BLaER1 treated with 17β-estradiol and CSF1 and Interleukin-3, amounts not matched to agents 10 nM and 100 nM (cell line): ENCODE measurements around the gene FRRS1L.

Source experiments
- H3K27ac ChIP-seq, 11 experiments: shearing (Covaris generic); formaldehyde crosslinking; 2 replicates each; pipeline ENCODE4 v1.8.1; 2022
- H3K27me3 ChIP-seq, 11 experiments: shearing (Covaris generic); formaldehyde crosslinking; 2 replicates each; pipeline ENCODE4 v1.8.1; 2022
- H3K36me3 ChIP-seq, 11 experiments: shearing (Covaris generic); formaldehyde crosslinking; 2 replicates each; pipeline ENCODE4 v1.8.1; 2022
- H3K4me1 ChIP-seq, 10 experiments: shearing (Covaris generic); formaldehyde crosslinking; 2 replicates each; pipeline ENCODE4 v1.8.1; 2022
- H3K4me2 ChIP-seq, 11 experiments: shearing (Covaris generic); formaldehyde crosslinking; 2 replicates each; pipeline ENCODE4 v1.8.1; 2022
- H3K4me3 ChIP-seq, 10 experiments: shearing (Covaris generic); formaldehyde crosslinking; 2 replicates each; pipeline ENCODE4 v1.8.1; 2022
- H3K9ac ChIP-seq, 11 experiments: shearing (Covaris generic); formaldehyde crosslinking; 2 replicates each; pipeline ENCODE4 v1.8.1; 2022
- H3K9me3 ChIP-seq, 11 experiments: shearing (Covaris generic); formaldehyde crosslinking; replicated peaks in 1 of 11; 2 replicates each; pipeline ENCODE4 v1.8.1; 2022
- H4K20me1 ChIP-seq, 11 experiments: shearing (Covaris generic); formaldehyde crosslinking; 2 replicates each; pipeline ENCODE4 v1.8.1; 2022
- Cebpa-rat ChIP-seq, 11 experiments: shearing (Covaris generic); IDR thresholded peaks; 2 replicates each; pipeline ENCODE4 v1.8.1; 2022

Gene FRRS1L

DNA sequence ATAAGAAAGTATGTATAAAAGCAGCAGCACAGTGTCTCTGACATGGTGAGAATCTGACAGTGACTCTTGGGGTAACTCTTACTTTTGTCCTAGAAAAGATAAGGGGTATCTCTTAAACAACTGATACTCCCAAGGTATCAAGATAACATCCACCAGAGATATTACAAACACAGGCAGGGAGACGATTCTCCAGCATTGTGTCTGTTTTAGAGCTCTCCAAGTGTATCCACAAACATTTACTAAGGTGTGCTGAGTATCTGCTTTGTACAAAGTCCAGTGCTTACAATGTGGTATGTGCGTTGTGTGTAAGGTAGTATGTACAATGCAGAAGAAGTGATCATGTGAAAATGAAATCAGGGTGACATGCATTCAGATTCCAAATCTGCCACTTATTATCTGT, 42.9 kb downstream of the FRRS1L start:
- H4K20me1 ChIP-seq: peaks cover 1 to 6% (median 4%) of the 10 kb centered on the region in 11 experiments; a peak in 19 of 22 replicates
- H3K4me3 ChIP-seq: no peak overlapping the region
- peak overlapping the region in 9 of 11 experiments; percentile 51 to 79 (median 71); a peak in 15 of 22 replicates for H3K4me2 ChIP-seq
- no peaks in the 10 kb centered on the region for H3K27me3 ChIP-seq
- H3K4me1 ChIP-seq: peaks cover 17 to 36% (median 29%) of the 10 kb centered on the region in 10 experiments
- no peaks in the 10 kb centered on the region for H3K36me3 ChIP-seq
- no peak for TF ChIP-seq Cebpa-rat (IDR thresholded peaks at IDR 0.05)
- no peaks in the 10 kb centered on the region for H3K9me3 ChIP-seq
- H3K27ac ChIP-seq: peak overlapping the region in 6 of 11 experiments; percentile 50 to 83 (median 78); a peak in 10 of 22 replicates
- peak overlapping the region in 3 of 11 experiments; percentile 62 to 67 (median 67); a peak in 3 of 22 replicates for H3K9ac ChIP-seq

DNA sequence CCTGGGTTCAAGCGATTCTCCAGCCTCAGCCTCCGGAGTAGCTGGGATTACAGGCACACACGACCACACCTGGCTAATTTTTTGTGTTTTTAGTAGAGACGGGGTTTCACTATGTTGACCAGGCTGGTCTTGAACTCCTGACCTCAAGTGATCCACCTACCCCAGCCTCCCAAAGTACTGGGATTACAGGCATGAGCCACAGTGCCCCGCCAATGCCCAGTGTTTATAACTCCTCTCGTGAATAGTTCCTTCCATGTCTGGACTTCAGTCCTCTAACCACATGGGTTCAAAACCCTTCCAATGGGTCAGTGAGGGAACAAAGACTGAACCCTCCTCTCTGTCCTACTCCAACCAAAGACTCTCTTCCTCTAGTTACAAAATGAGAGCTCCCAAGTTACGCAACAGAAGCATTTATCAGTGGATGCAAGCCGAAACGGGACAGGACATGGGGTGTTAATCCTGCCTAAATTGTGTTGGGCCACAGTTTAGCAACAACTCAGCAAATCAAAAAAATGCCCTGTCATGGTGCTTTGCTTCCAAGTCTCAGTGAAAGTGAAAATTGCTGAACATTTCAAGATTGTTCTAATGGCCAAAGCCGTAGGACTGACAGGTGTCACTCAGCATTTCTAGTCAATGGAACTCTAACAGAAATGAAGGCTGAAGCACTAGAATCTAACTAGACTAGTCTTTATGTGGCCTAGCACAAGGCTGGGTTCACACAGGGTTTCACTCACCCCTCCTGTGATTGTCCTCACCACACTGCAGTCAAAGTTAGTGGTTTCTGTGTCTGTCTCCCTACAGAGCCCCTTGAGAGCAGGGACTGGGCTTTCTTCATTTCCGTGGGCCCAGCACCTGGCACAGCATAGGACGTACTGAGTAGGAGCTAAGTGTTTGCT, 44.1 kb downstream of the FRRS1L start:
- H3K9ac ChIP-seq: peak overlapping the region in 8 of 11 experiments; percentile 29 to 67 (median 55); a peak in 14 of 22 replicates
- H3K27me3 ChIP-seq: no peaks in the 10 kb centered on the region
- peaks cover 13 to 17% (median 16%) of the 10 kb centered on the region in 11 experiments; a peak in 19 of 22 replicates for H4K20me1 ChIP-seq
- peak overlapping the region in 9 of 11 experiments; percentile 28 to 83 (median 68); a peak in 18 of 22 replicates for H3K27ac ChIP-seq
- no peak overlapping the region for H3K4me3 ChIP-seq
- no peaks in the 10 kb centered on the region for H3K9me3 ChIP-seq
- H3K4me1 ChIP-seq: peaks cover 26 to 42% (median 35%) of the 10 kb centered on the region in 10 experiments
- H3K4me2 ChIP-seq: peak overlapping the region; percentile 34 to 79 (median 67)
- peak in 8 of 11 experiments; percentile 50 to 87 (median 66); a peak in 13 of 22 replicates for TF ChIP-seq Cebpa-rat (IDR thresholded peaks at IDR 0.05)
- H3K36me3 ChIP-seq: no peaks in the 10 kb centered on the region

DNA sequence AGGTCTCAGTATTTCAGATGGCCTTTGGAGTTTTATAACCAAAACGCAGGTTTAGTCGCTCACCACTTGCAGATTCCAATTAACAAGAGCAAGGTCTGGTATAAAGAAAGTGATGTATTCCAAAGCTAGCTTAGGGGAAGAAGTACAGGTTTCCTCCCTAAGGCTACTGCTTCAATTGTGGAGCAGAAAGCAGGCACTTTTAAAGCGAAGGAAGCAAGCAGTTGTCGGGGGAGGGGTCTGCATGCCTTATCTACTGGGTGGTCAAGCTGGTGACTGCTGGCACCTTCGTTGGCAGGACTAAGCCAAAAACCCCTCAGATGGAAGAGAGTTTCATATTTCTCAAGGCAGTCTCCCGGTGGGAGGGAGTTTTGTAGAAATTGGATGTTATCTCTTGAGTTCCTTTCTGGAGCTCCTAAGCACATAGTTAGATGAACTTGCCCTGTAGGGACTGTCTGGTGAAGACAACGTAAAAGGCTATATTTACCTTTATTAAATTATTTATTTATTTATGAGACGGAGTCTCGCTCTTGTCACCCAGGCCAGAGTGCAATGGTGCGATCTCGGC, 45.7 kb downstream of the FRRS1L start:
- no peak for TF ChIP-seq Cebpa-rat (IDR thresholded peaks at IDR 0.05)
- peaks cover 0 to 13% (median 7%) of the 10 kb centered on the region in 11 experiments; a peak in 10 of 22 replicates for H3K36me3 ChIP-seq
- H3K9me3 ChIP-seq: no peaks in the 10 kb centered on the region
- peaks cover 40 to 59% (median 51%) of the 10 kb centered on the region in 10 experiments for H3K4me1 ChIP-seq
- peaks cover 25 to 34% (median 32%) of the 10 kb centered on the region in 11 experiments; a peak in 20 of 22 replicates for H4K20me1 ChIP-seq
- no peaks in the 10 kb centered on the region for H3K27me3 ChIP-seq
- H3K4me3 ChIP-seq: no peak overlapping the region
- H3K4me2 ChIP-seq: no peak overlapping the region
- H3K9ac ChIP-seq: no peak overlapping the region
- H3K27ac ChIP-seq: peak overlapping the region in 1 of 11 experiments; percentile 82; a peak in 2 of 22 replicates

DNA sequence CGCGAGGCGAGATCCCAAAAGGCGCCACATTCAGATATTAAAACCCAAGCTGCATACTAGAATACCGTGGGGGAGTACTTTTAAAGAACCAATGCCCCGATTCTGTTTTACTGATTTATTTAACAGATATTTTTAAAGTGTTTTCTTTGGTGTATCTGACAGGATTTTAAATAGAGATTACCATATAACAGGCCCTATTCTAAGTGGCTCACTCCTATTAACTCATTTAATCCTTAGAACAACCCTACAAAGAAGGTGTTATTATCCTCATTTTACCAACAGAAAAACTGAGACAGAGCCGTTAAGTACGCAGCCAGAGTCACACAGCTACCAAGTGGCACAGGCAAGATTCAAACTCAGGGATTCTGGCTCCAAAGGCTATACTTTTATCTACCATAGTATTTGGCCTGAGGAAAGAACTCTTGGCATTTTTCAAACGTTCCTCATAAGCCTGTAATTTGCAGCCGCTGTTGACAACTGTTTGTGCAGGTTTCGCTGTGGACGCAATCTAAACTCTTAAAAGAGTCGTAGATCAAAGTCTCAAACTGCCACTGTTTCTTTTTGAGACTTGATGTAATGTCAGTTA, 46.8 kb downstream of the FRRS1L start:
- TF ChIP-seq Cebpa-rat (IDR thresholded peaks at IDR 0.05): no peak
- peaks cover 0 to 23% (median 11%) of the 10 kb centered on the region in 11 experiments; a peak in 10 of 22 replicates for H3K36me3 ChIP-seq
- peak overlapping the region in 4 of 10 experiments; percentile 8 to 97 (median 59); a peak in 5 of 20 replicates for H3K4me3 ChIP-seq
- H4K20me1 ChIP-seq: peaks cover 34 to 44% (median 42%) of the 10 kb centered on the region in 11 experiments; a peak in 20 of 22 replicates
- peak overlapping the region in 8 of 11 experiments; percentile 24 to 94 (median 50); a peak in 10 of 22 replicates for H3K9ac ChIP-seq
- H3K27me3 ChIP-seq: no peaks in the 10 kb centered on the region
- peak overlapping the region; percentile 36 to 62 (median 55); a peak in 21 of 22 replicates for H3K4me2 ChIP-seq
- H3K4me1 ChIP-seq: peaks cover 40 to 69% (median 60%) of the 10 kb centered on the region in 10 experiments
- peak overlapping the region in 9 of 11 experiments; percentile 16 to 90 (median 67); a peak in 15 of 22 replicates for H3K27ac ChIP-seq
- H3K9me3 ChIP-seq: no peaks in the 10 kb centered on the region

DNA sequence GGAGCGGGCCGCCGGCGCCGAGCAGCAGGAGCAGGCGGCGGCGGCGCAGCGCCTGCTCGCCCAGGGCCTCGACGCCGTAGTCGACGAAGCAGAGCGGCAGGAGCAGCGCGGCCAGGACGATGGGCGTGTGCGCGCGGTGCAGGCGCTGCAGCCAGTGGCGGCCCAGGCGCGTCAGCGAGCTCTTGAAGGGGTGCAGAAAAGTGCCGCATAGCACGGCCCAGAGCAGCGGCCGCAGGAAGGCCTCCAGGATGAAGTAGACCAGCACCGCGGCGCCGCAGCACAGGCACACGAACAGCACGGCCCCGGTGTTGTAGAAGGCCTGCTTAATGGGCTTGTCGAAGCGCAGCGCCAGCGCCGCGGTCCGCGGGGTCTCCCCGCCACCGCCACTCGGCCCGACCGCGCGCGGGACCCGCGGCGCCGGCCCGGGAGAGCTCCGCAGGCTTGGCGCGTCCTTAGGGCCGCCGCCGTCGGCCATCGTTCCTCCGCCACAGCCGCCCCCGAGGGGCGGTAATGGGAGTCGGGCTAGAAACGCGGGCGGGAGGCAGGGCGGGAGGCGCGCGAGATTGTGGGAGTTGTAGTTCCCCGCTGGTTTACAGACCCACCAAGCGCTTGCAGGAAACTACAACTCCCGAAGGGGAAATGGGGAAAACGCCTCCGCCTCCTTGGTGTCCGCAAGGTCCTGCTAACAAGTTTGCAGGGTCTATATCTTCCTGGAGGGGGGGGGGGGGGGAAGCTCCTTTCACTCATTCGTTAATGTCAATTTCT, 47.4 kb downstream of the FRRS1L start, which contains the start of gene TMEM245:
TMEM245 (minus strand) TSS at position 509 of the 765 bp plus-strand sequence; CDS start at position 475, 34 bp downstream.
- Histone ChIP-seq H4K20me1 (peaks cover 37 to 51% (median 49%) of the 10 kb centered on the region in 11 experiments; a peak in 21 of 22 replicates), H3K9ac (peak within 1 kb of the TSS; percentile 83 to 97 (median 94)), H3K27ac (peak within 1 kb of the TSS; percentile 52 to 93 (median 90); a peak in 21 of 22 replicates), H3K27me3 (no peaks in the 10 kb centered on the region), H3K4me3 (peak within 1 kb of the TSS; percentile 78 to 98 (median 90)), H3K4me2 (peak within 1 kb of the TSS; percentile 91 to 99 (median 97)), H3K36me3 (peaks cover 0 to 23% (median 11%) of the 10 kb centered on the region in 11 experiments; a peak in 10 of 22 replicates), H3K9me3 (no peaks in the 10 kb centered on the region), H3K4me1 (peaks cover 44 to 75% (median 64%) of the 10 kb centered on the region in 10 experiments)
- no peak for TF ChIP-seq Cebpa-rat (IDR thresholded peaks at IDR 0.05)

- no peak for TF ChIP-seq Cebpa-rat (IDR thresholded peaks at IDR 0.05)
- Histone ChIP-seq H4K20me1 (peaks cover 44 to 58% (median 56%) of the 10 kb centered on the region in 11 experiments; a peak in 21 of 22 replicates), H3K36me3 (peaks cover 0 to 28% (median 12%) of the 10 kb centered on the region in 11 experiments; a peak in 10 of 22 replicates), H3K4me2 (peak overlapping the region; percentile 91 to 99 (median 97)), H3K4me1 (peaks cover 46 to 78% (median 68%) of the 10 kb centered on the region in 10 experiments), H3K27ac (peak overlapping the region in 10 of 11 experiments; percentile 71 to 93 (median 90); a peak in 21 of 22 replicates), H3K4me3 (peak overlapping the region; percentile 78 to 98 (median 90)), H3K9ac (peak overlapping the region; percentile 83 to 97 (median 94)), H3K9me3 (no peaks in the 10 kb centered on the region), H3K27me3 (no peaks in the 10 kb centered on the region)
These were observed 48.1 kb downstream of the FRRS1L start for GRCh38 chr9:109118808-109119438.
